Hepatocyte (in vitro differentiated cells): ENCODE data around the gene GRM8.

Source experiments
- CTCF ChIP-seq: fragments of 200-600 bp; sonication (generic); IDR thresholded peaks from 2 replicates; pipeline ENCODE4 v1.5.1; 2016; ENCODE audit warnings: antibody characterized with exemption, mild to moderate bottlenecking; ENCODE audit not compliant: poor library complexity
- EZH2 ChIP-seq: fragments of 200-600 bp; sonication (generic); IDR thresholded peaks from 2 replicates; pipeline ENCODE4 v1.6.1; 2016; ENCODE audit warnings: antibody characterized with exemption, mild to moderate bottlenecking, borderline replicate concordance

DNA sequence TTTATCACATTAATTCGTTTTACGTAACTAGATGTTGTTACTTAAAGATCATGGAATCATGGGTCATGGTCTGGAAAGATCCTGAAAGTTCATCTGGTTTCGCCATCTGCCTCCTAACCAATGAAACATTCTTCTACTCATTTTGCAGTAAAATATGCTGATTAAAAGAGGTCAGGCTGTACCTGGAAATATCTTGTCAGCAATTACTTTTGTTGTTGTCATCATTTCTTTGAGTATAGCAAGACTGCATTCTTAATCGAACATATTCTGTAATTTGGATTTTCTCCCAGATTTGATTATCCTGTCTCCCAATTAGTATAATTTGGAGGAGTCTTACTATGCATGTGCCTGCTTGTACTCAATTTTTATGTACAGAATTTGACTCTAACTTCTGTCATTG, 833.7 kb downstream of the GRM8 start:
- no peak for TF ChIP-seq EZH2
- TF ChIP-seq CTCF = no peak
